ENCODE data around the gene FCHSD1.

GRCh38 chr5:141640051-141640415 is 11.2 kb downstream of the FCHSD1 start:
- TF ChIP-seq CTCF (IDR thresholded peaks at IDR 0.05; ENCODE audit: low read depth, low read length, poor library complexity, severe bottlenecking) (no peak), EZH2phosphoT487 (IDR thresholded peaks at IDR 0.05; ENCODE audit: borderline replicate concordance, low read length) (no peak)

Measured in DOHH2 (cell line).